HG02884 (cell line): ENCODE measurements around the gene RPS17.
"Not testable (repeated sequence)": the region's sequence is repeated elsewhere in the genome, so short reads cannot be mapped to it uniquely, and the experiment has no call there.

ENCODE experiments used
- ATAC-seq: cut with Tn5 transposase; IDR thresholded peaks from one replicate; pipeline ENCODE4 v1.9.1; 2021; ENCODE audit warnings: mild to moderate bottlenecking, moderate library complexity; ENCODE audit not compliant: unreplicated experiment

Gene RPS17

GRCh38 chr15:82548700-82549099, 8.4 kb upstream of the RPS17 start:
- no peak for ATAC-seq

GRCh38 chr15:82545478-82545877, 5.2 kb upstream of the RPS17 start:
- no peak for ATAC-seq

DNA sequence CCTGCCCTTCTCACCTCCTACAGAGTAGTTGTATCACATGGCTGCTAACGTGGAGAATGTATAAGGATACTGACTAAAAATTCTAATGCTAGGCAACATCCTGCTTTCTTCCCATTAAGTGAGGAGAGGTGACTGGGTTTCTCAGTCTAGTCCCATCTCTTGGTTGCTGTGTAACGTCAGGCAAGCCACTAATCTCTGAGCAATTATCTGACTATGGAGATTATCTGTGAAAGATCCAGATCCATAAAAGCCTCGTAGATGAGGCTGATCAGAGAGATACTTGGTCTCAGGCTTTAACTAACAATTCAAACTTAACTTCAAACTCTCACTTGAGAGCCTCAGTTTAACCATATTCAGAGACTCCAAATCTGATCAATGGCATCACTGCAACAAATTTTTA, 4.7 kb upstream of the RPS17 start:
- ATAC-seq, result no peak

GRCh38 chr15:82544431-82544830, 4.2 kb upstream of the RPS17 start:
- ATAC-seq, result no peak

DNA sequence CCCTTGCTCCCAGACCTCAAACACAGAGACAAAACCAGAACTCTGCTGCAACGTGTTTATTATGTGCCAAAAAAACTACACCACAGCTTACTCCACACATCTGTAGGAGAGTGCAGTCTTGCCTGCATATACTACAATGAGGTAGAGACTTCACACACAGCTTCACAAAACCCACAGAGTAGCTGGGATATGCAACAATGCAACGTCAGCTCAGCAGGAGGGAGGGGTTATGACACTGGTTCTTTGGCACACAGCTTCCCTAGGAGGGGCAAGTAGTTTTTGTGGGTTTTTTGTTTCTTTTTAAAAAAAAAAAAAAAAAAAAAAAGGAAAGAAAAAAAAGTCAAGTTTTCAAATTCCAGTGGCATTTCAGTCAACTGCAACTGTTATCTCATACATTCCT, 2.9 kb upstream of the RPS17 start:
- ATAC-seq, result no peak

DNA sequence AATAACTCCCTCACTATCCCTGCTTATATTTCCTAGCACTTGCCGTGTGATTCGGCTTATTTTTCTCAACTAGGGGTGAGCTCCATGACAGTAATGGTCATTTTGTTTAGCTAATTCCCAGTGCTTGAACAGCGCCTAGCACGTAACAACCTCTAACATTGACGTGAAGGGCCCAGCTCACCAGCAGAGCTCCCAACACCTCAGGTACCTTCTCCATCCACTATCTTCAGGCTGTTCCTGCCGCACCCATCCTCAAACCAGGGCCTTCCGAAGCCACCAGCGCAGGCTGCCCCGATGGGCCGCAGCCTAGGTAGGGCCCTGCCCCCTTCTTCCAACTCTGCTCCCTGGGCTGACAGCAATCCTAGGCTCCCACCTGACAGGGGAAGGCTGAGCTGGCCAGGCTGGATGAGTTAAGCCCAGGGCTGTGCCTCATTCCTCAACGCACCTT, 751 bp upstream of the RPS17 start:
- ATAC-seq, result no peak

- no peak for ATAC-seq
Measured at GRCh38 chr15:82539691-82540054, 584 bp downstream of the RPS17 start.

DNA sequence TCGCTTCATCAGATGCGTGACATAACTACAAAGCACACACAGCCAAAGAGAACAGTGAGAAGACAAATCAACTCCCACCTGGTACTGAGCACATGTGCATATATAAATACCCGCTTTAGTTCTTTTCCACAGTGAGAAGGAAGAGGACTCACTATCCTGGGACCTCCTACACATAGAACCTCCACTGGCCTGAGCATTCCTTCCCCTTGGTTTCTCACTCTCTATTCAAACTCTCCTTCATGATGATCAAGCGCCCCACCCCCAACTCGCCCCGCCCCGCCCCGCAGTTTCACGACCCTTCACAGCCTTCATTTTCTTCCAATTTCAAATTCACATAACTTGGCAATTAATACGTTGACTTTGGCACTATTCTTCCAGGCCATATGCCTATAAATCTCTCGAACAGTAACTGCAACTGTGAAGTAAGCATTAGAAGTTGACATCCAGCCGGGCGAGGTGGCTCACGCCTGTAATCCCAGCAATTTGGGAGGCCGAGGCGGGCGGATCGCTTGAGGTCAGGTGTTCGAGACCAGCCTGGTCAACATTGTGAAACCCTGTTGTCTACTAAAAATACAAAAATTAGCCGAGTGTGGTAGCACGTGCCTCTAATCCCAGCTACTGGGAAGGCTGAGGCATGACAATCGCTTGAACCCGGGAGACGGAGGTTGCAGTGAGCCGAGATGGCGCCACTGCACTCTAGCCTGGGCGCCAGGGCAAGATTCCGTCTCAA, 1.1 kb downstream of the RPS17 start:
- ATAC-seq, result no peak

DNA sequence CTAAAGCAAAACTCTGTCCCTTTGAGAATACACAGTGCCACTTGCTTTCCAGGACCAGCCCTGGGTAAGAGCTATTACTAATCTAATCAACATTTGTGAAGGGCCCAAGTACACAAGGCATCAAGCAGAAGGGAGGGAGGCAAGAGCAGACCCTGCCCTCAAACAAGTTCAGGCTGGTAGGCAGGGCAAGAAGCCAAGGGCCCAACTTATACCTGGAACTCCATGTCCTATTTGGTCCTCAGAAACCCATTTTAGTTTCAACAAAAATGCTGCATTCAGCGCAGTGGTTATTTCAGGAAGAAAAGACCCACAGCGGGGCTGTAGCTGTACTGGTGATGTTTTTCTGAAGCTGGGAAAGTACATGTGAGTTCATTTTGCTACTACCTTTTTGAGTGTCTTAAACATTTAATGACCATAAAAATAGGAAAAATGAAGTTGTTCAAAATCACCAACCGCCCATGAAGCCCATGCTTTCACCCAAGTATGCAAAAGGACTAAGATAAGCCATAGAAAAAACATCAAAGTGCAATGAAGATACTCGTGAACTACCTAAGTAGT, 2.8 kb downstream of the RPS17 start:
- ATAC-seq, result no peak

DNA sequence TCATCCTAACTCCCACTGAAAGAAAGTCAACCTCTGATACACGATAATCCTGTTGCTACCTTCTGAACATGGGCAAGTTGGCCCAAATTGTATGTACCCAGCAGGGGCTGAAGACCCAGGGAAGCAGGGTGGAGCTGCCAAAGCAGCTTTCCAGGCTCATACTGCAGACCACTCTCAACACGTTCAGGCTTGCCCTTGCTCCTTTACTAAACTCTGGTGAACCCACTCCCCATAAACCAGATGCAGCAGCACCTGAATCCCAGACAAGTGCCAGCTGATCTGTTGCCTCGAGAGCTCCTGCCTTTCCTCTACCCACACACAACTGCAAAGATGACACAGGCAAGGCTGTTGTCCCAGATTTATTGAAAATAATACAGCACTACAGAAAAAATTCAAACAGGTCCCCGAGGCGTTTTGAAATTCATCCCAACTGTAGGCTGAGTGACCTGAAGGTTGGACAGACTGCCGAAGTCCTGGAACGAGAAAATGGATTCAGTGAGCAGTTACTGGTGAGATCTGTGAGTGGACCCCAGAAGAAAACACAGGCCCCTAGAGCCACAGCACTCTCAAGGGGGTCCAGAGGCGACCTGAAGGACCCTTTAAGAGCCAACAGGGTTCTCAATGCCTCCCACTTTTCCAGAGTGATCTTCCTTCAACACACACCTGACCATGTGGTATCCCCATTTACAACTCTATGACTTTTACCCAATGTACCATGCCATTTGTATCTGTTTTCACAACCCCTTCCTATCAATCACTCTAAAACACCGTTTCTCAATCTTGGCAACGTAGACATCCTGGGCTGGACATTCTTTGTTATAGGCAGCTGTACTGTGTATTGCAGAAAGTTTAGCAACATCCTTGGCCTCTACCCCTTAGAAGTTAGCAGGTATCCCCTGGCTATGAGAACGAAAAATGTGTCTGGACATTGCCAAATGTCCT, 3.6 kb downstream of the RPS17 start:
- no peak for ATAC-seq

- ATAC-seq, result no peak
Measured at GRCh38 chr15:82535566-82536408, 4.5 kb downstream of the RPS17 start.

DNA sequence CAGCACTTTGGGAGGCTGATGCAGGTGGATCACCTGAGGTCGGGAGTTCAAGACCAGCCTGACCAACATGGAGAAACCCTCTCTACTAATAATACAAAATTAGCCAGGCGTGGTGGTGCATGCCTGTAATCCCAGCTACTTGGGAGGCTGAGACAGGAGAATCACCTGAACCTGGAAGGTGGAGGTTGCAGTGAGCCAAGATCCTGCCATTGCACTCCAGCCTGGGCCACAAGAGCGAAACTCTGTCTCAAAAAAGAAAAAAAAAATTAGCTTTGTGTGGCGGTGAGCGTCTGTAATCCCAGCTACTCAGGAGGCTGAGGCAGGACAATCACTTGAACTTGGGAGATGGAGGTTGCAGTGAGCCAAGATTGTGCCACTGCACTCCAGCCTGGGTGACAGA, 5.1 kb downstream of the RPS17 start:
- ATAC-seq, result not testable (repeated sequence)

DNA sequence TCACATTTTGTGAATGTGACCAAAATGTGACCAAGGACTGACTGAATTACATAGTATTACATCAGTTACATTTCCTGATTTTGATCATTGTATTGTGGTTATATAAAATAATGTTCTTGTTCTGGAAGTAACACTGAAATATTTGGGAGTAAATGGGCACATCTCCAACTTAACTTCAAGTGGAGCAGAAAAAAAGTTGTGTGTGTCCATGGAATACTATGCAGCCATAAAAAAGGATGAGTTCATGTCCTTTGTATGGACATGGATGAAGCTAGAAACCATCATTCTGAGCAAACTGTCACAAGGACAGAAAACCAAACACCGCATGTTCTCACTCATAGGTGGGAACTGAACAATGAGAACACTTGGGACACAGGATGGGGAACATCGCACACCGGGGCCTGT, 5.8 kb downstream of the RPS17 start:
- not testable (repeated sequence) for ATAC-seq

DNA sequence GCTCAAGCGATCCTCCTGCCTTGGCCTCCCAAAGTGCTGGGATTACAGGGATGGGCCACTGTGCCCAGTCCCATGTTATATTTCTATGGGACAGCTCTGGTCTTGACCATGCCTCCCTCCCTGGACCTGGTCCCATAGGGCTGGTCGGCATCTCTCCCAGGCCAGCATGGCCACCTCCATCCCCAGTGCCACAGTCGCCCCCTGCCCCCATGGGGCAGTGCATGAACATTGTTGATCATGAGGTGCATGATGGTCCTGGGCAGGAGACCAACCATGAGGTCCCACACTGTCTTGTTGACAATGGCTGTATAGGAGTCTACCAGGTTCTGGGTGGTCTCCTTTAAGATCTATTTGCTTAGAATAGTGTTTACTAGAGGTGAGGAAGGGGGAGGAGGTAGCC, 6.5 kb downstream of the RPS17 start:
- no peak for ATAC-seq

DNA sequence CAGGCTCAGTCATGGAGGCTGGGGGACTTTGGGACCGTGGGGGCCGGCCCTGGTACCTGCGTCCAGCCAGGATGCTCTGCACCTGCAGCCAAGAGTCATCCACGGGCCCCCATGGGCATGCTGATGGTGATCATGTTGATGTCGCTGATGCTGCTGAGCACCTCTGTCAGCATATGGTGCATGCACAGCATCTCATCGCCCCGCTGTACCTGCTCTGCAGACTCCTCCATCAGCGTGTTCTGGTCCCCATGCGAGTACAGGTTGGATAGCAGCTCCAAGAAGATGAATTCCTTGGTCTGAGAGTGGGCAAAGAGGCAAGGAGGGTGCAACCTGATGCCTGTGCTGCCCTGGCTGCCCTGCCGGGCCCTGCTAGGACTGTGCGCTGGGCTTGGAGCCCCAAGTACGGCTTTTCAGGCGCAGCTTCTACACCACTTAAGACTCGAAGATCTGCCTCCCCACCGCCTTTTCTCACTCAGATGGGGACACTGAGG, 7.2 kb downstream of the RPS17 start:
- ATAC-seq, result no peak

DNA sequence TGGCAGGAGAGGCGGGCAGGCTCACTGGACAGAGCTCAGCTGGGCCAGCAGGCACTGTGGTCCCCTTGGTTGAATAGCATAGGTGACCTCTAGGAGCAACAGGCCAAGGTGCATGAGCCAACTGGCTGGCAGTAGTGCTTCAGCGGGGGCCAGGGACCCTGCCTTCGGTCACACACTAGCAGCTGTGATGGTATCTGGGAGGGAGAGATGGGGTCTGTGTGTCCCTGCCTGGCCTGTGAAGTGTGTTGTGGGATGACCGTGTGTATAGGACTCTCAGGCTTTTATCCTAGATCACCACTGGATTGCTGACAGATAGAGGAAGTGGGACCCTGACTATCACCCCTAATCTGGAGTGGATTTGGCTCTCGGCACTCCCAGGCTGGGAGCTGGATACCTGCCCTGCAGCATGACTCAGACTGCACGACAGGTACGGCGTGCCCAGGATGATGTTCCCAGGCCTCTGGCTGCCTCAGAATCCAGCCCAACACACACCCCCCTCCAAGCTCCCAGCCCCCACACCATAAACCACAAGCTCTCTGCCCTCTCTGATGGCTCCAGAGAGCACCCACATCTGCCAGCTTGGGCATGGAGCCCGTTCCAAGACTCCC, 7.8 kb downstream of the RPS17 start:
- ATAC-seq, result no peak

- ATAC-seq, result no peak
Measured at GRCh38 chr15:82531496-82532382, 8.5 kb downstream of the RPS17 start.

DNA sequence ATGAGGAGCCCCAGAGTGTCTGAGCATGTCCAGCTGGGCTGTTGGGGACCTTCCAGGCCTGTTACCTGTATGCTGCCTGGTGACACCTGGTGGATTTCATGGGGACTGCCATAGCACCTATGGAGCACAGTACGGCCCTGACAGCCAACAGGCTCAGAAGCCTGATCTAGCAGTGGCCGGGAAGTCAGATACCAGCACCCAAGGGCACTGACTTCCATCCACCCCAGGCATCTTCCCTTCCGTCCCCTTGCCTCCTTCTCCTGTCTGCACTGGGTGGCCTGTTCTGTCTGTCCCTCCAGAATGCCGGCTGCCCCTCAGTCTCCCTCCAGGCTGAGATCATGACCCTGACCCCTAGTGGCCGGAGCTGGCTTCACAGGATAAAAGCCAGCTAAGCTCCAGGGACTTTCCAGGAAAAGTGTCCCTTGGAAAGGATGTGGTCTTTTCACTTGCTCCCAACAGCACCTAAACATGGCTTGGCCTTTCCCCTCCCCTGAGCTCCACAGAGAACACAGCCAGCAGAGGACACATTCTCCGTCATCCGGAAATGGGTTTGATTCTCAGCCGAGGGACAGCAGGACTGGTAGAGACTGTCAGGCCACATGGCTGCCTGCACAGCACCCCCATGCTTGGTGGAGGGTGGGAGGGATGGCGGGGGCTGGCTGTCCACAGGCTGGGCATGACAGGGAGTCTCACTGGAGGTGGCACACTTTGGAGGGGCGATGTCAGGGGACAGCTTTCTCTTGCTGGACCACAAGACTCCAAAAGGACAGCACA, 9.5 kb downstream of the RPS17 start:
- ATAC-seq, result peak; percentile 91

DNA sequence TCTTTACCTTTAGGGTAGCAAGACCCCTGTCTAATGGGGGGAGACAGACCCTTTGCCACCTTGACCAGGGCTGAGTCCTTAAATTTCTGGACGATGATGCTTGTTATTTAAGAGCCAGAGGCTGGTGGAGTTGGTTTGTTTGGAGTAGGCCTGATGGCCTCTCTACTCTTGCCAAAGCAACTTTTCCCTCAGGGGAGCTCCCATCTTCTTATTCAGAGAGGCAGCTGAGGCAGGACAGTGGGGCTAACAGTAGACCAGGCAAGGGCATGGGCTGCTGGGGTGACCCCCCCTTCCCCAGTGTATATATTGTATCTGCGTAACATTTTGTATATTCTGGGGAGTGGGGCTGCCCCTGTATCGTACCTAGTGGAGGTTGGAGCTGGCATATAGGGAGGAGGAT, 10.3 kb downstream of the RPS17 start:
- ATAC-seq, result no peak
